HEK293 (cell line): Measurements from ENCODE around the gene GJB5.

Experiments
- CTCF ChIA-PET: fragments of 350-600 bp; formaldehyde crosslinking; extraction: SDS; loops from one replicate; lab custom pipeline; 2021; ENCODE audit warnings: antibody characterized with exemption; lab: Yijun Ruan, JAX
- POLR2A ChIA-PET: fragments of 300-600 bp; formaldehyde crosslinking; extraction: SDS; loops from one replicate; lab custom pipeline; 2020; ENCODE audit warnings: antibody characterized with exemption, inconsistent platforms; lab: Yijun Ruan, JAX
- H3K27ac ChIP-seq: fragments of 200-500 bp; sonication (Bioruptor generic); 2 replicates; pipeline ENCODE4 v1.5.1; 2014; ENCODE audit warnings: low read depth, low read length, control low read depth, inconsistent platforms; ENCODE audit errors: extremely low read depth
- H3K36me3 ChIP-seq, 2 experiments: fragments of 200-500 bp in 1 of 2; sonication (Bioruptor generic) in 1 of 2; 1 replicate in 1 of 2; 2 replicates in 1 of 2; pipeline ENCODE4 v1.5.1; 2014 to 2017; ENCODE audit warnings: inconsistent platforms in 2 of 2, low read length in 2 of 2; ENCODE audit not compliant: control insufficient read depth in 2 of 2, insufficient read depth in 1 of 2
- H3K4me1 ChIP-seq: fragments of 200-500 bp; sonication (Bioruptor generic); 2 replicates; pipeline ENCODE4 v1.5.1; 2014; ENCODE audit warnings: mild to moderate bottlenecking, low read length, inconsistent platforms; ENCODE audit not compliant: control insufficient read depth, insufficient read depth
- H3K4me3 ChIP-seq: 2 replicates; pipeline ENCODE4 v1.5.1; 2011; ENCODE audit warnings: low read depth, mild to moderate bottlenecking, control low read depth, low read length, moderate library complexity
- H3K9me3 ChIP-seq: fragments of 200-500 bp; sonication (Bioruptor generic); 2 replicates; pipeline ENCODE4 v1.5.1; 2014; ENCODE audit warnings: low read depth, low read length, inconsistent platforms; ENCODE audit not compliant: control insufficient read depth, insufficient read depth
- EGR2 ChIP-seq: fragments of 450-650 bp; formaldehyde crosslinking; IDR thresholded peaks from 2 replicates; pipeline ENCODE4 v1.5.1; 2016; ENCODE audit warnings: low read depth, missing biosample characterization, missing genetic modification characterization
- MYNN ChIP-seq: fragments of 450-650 bp; formaldehyde crosslinking; IDR thresholded peaks from 2 replicates; pipeline ENCODE4 v1.5.1; 2016; ENCODE audit warnings: missing biosample characterization, missing genetic modification characterization, borderline replicate concordance
- SCRT1 ChIP-seq: fragments of 450-650 bp; formaldehyde crosslinking; IDR thresholded peaks from 2 replicates; pipeline ENCODE4 v1.5.1; 2016; ENCODE audit warnings: missing biosample characterization, missing genetic modification characterization, borderline replicate concordance
- TCF7L2 ChIP-seq: IDR thresholded peaks from 2 replicates; pipeline ENCODE4 v1.6.1; 2011; ENCODE audit warnings: low read depth, mild to moderate bottlenecking, inconsistent platforms, low read length, moderate library complexity, borderline replicate concordance
- ZFP37 ChIP-seq: fragments of 450-650 bp; formaldehyde crosslinking; IDR thresholded peaks from 2 replicates; pipeline ENCODE4 v1.5.1; 2016; ENCODE audit warnings: missing biosample characterization, missing genetic modification characterization
- ZNF132 ChIP-seq: fragments of 450-650 bp; formaldehyde crosslinking; IDR thresholded peaks from 2 replicates; pipeline ENCODE4 v1.5.1; 2017; ENCODE audit warnings: missing biosample characterization, missing genetic modification characterization, borderline replicate concordance
- ZNF174 ChIP-seq: fragments of 450-650 bp; formaldehyde crosslinking; IDR thresholded peaks from 2 replicates; pipeline ENCODE4 v1.5.0; 2017; ENCODE audit warnings: missing biosample characterization, mild to moderate bottlenecking, missing genetic modification characterization
- ZNF211 ChIP-seq: fragments of 450-650 bp; formaldehyde crosslinking; IDR thresholded peaks from 2 replicates; pipeline ENCODE4 v1.5.1; 2016; ENCODE audit warnings: low read depth, missing biosample characterization, missing genetic modification characterization
- ZNF214 ChIP-seq: fragments of 450-650 bp; formaldehyde crosslinking; IDR thresholded peaks from 2 replicates; pipeline ENCODE4 v1.5.1; 2017; ENCODE audit warnings: missing biosample characterization, mild to moderate bottlenecking, missing genetic modification characterization, borderline replicate concordance
- ZNF37A ChIP-seq: fragments of 450-650 bp; IDR thresholded peaks from 2 replicates; pipeline ENCODE4 v1.5.1; 2018; ENCODE audit warnings: missing biosample characterization, missing genetic modification characterization
- ZNF521 ChIP-seq: fragments of 450-650 bp; formaldehyde crosslinking; IDR thresholded peaks from 2 replicates; pipeline ENCODE4 v1.5.1; 2017; ENCODE audit warnings: missing biosample characterization, mild to moderate bottlenecking, missing genetic modification characterization
- ZNF664 ChIP-seq: fragments of 450-650 bp; formaldehyde crosslinking; IDR thresholded peaks from 2 replicates; pipeline ENCODE4 v1.5.1; 2016; ENCODE audit warnings: missing biosample characterization, missing genetic modification characterization
- ZNF707 ChIP-seq: fragments of 450-650 bp; formaldehyde crosslinking; IDR thresholded peaks from 2 replicates; pipeline ENCODE4 v1.5.1; 2016; ENCODE audit warnings: missing biosample characterization, missing genetic modification characterization
- ZNF792 ChIP-seq: fragments of 450-650 bp; formaldehyde crosslinking; IDR thresholded peaks from 2 replicates; pipeline ENCODE4 v1.5.1; 2016; ENCODE audit warnings: missing biosample characterization, missing genetic modification characterization
- ZNF837 ChIP-seq: fragments of 450-650 bp; formaldehyde crosslinking; IDR thresholded peaks from 2 replicates; pipeline ENCODE4 v1.5.1; 2016; ENCODE audit warnings: missing biosample characterization, missing genetic modification characterization
- ZNF843 ChIP-seq: fragments of 450-650 bp; formaldehyde crosslinking; IDR thresholded peaks from 2 replicates; pipeline ENCODE4 v1.5.1; 2016; ENCODE audit warnings: missing biosample characterization, missing genetic modification characterization
- TF ChIP-seq, protein P1 (sequence below): fragments of 450-650 bp; formaldehyde crosslinking; IDR thresholded peaks from 2 replicates; pipeline ENCODE4 v1.5.1; 2016; ENCODE audit warnings: missing biosample characterization, missing genetic modification characterization
- TF ChIP-seq, protein P2 (sequence below): IDR thresholded peaks from 2 replicates; pipeline ENCODE4 v1.6.1; 2011; ENCODE audit warnings: mild to moderate bottlenecking, low read depth, low read length, borderline replicate concordance
- TF ChIP-seq, protein P3 (sequence below): fragments of 450-650 bp; formaldehyde crosslinking; IDR thresholded peaks from 2 replicates; pipeline ENCODE4; 2016; ENCODE audit warnings: missing biosample characterization, missing genetic modification characterization

Gene GJB5

DNA sequence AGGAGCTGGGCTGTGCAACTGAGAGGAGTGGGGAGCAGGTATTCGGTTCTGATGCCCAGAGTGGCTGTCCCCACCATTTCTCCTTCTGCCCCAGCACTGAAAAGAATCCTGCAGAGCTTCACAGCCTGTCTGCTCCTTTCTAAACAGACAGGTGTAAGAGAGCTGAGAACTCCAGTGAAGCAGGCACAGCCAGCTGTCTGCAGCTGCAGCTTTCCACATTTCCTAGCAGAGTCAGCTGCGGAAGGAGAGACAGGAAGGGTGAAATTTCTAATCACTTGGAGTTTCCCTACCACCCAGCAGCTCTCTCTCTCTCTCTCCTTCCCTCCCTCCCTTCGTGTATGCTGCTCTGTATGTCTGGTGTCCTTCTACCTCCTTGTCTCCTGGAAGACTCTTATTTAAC lies 40.5 kb upstream of the GJB5 start:
- H3K4me1 ChIP-seq, result no peaks in the 10 kb centered on the region
- POLR2A ChIA-PET, result no interaction called here
- CTCF ChIA-PET, result interaction anchor here (0.6 kb wide), 1 partner anchor 1094 kb away, joined by 3 read pairs; no protein-coding TSS in a partner anchor
- no peak overlapping the region for H3K27ac ChIP-seq
- H3K4me3 ChIP-seq, result no peak overlapping the region
- TF ChIP-seq ZNF792, result no peak
- H3K9me3 ChIP-seq, result no peaks in the 10 kb centered on the region
- no peaks in the 10 kb centered on the region for H3K36me3 ChIP-seq

DNA sequence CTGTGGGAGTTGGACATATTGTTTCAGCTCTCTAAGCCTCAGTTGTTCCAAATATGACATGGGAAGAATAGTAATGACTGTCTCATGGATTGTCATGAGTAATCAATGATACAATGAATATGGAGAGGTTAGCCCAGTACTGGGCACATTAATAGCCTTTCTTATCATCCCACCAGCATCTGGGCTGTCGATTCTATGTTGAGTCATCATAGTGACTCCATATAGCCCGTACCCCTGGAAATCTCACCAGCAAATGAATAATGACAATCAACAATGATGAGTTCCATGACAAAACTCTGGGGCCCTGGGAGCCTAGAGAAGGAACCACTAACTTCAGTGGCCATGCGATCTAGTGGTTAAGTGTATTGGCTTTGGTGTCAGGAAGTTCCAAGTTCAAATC lies 39.7 kb upstream of the GJB5 start:
- TF ChIP-seq ZNF843 (no peak), SCRT1 (tag by site-specific recombination) (no peak), ZNF664 (tag by site-specific recombination) (no peak), ZNF214 (no peak), MYNN (tag by site-specific recombination) (no peak), ZFP37 (tag by site-specific recombination) (no peak), ZNF37A (tag by site-specific recombination) (no peak), ZNF707 (no peak), TCF7L2 (no peak), ZNF211 (tag by site-specific recombination) (no peak), EGR2 (no peak), ZNF521 (no peak)
- TF ChIP-seq, protein P1, sequence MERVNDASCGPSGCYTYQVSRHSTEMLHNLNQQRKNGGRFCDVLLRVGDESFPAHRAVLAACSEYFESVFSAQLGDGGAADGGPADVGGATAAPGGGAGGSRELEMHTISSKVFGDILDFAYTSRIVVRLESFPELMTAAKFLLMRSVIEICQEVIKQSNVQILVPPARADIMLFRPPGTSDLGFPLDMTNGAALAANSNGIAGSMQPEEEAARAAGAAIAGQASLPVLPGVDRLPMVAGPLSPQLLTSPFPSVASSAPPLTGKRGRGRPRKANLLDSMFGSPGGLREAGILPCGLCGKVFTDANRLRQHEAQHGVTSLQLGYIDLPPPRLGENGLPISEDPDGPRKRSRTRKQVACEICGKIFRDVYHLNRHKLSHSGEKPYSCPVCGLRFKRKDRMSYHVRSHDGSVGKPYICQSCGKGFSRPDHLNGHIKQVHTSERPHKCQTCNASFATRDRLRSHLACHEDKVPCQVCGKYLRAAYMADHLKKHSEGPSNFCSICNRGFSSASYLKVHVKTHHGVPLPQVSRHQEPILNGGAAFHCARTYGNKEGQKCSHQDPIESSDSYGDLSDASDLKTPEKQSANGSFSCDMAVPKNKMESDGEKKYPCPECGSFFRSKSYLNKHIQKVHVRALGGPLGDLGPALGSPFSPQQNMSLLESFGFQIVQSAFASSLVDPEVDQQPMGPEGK, result no peak
- TF ChIP-seq, protein P2, sequence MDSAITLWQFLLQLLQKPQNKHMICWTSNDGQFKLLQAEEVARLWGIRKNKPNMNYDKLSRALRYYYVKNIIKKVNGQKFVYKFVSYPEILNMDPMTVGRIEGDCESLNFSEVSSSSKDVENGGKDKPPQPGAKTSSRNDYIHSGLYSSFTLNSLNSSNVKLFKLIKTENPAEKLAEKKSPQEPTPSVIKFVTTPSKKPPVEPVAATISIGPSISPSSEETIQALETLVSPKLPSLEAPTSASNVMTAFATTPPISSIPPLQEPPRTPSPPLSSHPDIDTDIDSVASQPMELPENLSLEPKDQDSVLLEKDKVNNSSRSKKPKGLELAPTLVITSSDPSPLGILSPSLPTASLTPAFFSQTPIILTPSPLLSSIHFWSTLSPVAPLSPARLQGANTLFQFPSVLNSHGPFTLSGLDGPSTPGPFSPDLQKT, result no peak
- TF ChIP-seq, protein P3, sequence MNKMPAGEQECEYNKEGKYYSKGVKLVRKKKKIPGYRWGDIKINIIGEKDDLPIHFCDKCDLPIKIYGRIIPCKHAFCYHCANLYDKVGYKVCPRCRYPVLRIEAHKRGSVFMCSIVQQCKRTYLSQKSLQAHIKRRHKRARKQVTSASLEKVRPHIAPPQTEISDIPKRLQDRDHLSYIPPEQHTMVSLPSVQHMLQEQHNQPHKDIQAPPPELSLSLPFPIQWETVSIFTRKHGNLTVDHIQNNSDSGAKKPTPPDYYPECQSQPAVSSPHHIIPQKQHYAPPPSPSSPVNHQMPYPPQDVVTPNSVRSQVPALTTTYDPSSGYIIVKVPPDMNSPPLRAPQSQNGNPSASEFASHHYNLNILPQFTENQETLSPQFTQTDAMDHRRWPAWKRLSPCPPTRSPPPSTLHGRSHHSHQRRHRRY (tag by site-specific recombination), result no peak
- CTCF ChIA-PET, result interaction anchor here (0.6 to 0.9 kb wide), 2 partner anchors 27 to 224 kb away, joined by 3 to 4 read pairs; no protein-coding TSS in a partner anchor
- H3K9me3 ChIP-seq, result no peaks in the 10 kb centered on the region
- H3K27ac ChIP-seq, result no peak overlapping the region
- H3K4me3 ChIP-seq, result no peak overlapping the region
- H3K36me3 ChIP-seq, result no peaks in the 10 kb centered on the region
- POLR2A ChIA-PET, result no interaction called here
- H3K4me1 ChIP-seq, result no peaks in the 10 kb centered on the region

DNA sequence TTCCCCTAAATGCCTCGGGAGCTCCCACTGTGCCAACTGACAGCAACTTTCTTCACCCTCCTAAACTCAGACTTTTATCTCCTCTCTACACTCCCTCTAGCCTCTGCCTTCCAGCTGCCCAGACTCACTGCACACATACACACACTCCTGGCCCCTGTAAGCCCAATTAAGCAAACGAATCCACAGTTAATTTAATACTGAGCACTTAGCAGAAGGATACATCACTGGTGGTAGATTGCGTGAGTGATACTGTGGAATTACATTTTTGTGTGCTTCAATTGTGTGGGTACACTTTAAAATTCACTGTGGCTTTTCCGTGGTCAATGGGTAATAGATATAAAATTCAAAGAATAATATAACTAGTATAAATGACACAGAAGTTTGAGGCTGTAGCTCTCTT lies 33.6 kb upstream of the GJB5 start:
- no peak overlapping the region for H3K4me3 ChIP-seq
- H3K27ac ChIP-seq, result no peak overlapping the region
- H3K4me1 ChIP-seq, result no peaks in the 10 kb centered on the region
- H3K9me3 ChIP-seq, result no peaks in the 10 kb centered on the region
- ChIA-PET CTCF (interaction anchor here (0.6 to 2.1 kb wide), 3 partner anchors 15 to 483 kb away, joined by 3 to 15 read pairs (median 4); no protein-coding TSS in a partner anchor), POLR2A (no interaction called here)
- no peak for TF ChIP-seq ZNF37A (tag by site-specific recombination)
- no peak for TF ChIP-seq ZNF837
- no peak for TF ChIP-seq ZNF132 (tag by site-specific recombination)
- TF ChIP-seq ZNF174 (tag by site-specific recombination), result no peak
- H3K36me3 ChIP-seq, result no peaks in the 10 kb centered on the region
